Measurements from ENCODE around the gene ZNF750.

The ZNF750 gene

DNA sequence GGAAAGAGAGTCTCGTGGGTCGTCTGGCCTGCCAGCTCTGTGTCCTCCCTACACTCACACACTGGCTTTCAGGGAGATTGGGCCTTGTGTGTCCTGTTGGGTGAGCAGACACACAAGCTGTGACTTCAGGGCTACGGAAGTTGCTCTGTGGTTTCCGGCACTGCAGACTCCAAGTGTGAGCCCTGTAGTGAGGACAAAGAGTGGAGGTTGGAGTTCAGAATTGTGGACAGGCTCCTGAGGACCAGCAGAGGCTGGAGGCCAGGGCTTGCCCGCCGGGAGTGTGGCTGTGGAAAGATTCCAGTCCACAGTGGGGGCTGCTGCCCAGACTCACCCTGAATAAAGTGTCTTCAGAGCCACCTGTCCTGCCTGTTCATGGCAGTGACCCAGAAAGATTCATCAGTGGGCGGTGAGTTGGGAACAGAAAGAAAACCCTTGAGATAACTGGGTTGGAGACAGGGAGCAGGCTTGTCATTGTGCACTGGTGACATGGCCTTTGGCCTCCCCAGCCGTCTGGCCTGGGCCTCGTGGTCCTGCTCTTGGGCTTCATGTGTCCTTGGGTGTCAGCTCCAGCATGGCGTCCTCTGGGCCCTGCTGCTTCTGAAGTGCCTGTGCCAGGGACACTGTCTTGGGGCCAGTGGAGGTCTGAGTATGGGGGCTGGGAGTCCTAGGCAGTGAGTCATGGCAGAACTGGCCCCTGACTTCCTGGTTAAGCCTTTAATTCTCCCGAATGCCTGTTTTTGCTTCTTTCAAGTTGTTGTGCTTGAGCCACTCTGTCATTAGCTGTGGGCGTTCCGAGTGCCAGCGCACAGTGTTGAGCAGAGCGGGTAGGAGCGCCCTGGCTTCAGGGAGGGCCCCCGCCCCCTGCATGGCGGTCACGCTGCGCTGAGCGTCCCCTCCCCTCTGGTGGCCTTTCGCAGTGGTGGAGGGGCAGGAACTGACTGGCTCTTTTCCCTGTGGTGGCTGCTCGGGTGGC is 19.9 kb upstream of the ZNF750 start:
- DNase-seq = peak; percentile 57

GRCh38 chr17:82858376-82859126 is 18.7 kb upstream of the ZNF750 start:
- DNase-seq = no peak

GRCh38 chr17:82856361-82856760 is 16.5 kb upstream of the ZNF750 start:
- no peak for DNase-seq

- DNase-seq = no peak
Measured at GRCh38 chr17:82854226-82854625, 14.4 kb upstream of the ZNF750 start.

GRCh38 chr17:82851381-82851780 is 11.6 kb upstream of the ZNF750 start:
- DNase-seq = no peak

DNA sequence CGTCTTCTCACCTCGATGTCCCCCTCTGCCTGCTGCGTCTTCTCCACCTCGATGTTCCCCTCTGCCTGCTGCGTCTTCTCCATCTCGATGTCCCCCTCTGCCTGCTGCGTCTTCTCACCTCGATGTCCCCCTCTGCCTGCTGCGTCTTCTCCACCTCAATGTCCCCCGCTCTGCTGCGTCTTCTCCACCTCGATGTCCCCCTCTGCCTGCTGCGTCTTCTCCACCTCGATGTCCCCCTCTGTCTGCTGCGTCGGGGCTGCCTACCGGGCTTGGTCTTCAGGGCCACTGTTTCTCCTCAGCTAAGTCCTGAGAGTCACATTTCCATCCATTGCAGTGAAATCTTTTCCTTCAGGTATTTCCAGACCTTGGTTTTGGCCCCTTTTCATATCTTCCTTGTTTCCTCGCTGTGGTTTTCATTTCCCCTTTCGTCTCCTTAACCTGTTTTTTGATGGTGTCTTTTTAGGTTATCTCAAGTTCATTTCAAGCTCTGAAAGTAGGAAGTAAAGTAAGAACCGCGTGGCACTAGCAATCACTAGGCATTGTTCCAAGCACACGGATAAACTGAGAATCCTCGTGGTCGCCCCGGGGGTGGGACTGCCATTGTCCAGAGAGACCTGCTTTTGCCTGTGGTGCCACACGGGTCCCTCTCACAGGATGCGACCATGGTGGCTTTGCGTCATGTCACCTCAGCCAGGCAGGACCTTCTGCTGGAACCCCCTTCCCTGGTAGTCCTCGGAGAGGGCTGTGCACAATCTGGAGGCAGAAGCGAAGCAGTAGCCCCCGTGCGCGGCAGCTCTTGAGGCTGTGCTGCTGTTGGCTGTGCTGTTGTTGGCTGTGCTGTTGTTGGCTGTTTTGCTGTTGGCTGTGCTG is 9.5 kb upstream of the ZNF750 start:
- no peak for DNase-seq

DNA sequence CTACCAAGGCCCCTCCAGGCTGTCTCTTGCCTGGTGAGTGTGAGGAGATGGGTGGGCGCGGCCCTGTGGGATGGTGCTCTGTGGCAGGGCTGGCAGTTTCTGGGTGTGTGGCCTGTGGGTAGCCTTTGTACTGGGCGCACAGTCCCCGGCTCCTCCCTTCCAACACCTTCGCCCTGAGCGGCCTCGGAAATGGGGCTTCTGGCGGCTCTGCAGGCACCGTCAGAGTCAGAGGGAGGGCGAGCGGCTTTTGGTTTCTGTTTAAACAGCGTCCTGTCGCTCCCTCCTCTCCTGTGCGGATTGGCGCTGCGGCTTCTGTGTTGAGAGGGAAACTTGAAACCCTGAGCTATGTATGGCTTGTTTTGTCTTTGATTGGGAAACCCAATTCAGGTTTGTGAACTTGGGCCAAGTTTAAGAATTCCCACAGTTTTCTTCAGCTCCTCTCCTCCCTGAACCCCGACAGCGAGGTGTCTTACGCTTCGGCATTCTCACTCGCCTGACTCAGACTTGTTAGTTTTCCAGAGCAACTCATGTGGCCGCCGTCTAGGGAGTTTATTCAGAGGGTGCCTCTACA is 8.3 kb upstream of the ZNF750 start:
- DNase-seq = no peak

GRCh38 chr17:82846061-82846691 is 6.4 kb upstream of the ZNF750 start:
- no peak for DNase-seq

DNA sequence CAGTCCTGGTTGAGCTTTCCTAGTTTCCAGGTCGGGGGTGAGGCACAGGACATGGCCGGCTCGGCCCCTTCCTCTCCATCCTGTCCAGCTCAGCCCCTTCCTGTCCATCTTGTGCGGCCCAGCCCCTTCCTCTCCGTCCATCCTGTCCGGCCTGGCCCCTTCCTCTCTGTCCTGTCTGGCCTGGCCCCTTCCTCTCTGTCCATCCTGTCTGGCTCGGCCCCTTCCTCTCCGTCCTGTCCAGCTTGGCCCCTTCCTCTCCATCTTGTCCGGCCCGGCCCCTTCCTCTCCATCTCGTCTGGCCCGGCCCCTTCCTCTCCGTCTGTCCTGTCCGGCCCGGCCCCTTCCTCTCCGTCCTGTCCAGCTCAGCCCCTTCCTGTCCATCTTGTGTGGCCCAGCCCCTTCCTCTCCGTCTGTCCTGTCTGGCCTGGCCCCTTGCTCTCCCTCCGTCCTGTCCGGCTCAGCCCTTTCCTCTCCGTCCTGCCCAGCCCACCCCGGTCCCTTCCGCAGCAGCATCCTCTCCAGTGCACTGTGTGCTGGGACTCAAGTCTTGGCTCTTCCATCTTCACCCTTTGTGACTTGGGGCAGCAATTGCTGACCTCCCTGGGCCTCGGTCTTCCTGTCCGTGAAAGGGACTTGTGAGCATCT is 5.5 kb upstream of the ZNF750 start:
- DNase-seq = no peak

DNA sequence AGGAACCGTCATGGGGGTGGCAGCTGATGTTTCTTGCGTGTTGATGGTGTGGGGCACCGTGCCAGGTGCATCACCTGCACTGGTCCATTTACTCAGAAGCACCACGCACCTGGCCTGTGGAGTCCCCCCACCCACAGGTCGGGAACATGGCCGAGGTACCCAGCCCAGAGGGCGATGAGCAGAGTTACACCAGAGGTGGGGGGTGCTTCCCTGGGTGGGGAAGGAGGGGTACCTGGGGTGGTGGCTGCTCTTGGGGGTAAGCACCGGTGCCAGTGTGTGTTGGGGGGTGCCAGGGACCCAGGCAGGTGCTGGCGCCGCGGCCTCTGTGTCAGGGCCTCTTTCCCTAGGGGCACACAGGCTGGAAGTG is 5.0 kb upstream of the ZNF750 start:
- DNase-seq = no peak

GRCh38 chr17:82843904-82844680 is 4.3 kb upstream of the ZNF750 start:
- no peak for DNase-seq

DNA sequence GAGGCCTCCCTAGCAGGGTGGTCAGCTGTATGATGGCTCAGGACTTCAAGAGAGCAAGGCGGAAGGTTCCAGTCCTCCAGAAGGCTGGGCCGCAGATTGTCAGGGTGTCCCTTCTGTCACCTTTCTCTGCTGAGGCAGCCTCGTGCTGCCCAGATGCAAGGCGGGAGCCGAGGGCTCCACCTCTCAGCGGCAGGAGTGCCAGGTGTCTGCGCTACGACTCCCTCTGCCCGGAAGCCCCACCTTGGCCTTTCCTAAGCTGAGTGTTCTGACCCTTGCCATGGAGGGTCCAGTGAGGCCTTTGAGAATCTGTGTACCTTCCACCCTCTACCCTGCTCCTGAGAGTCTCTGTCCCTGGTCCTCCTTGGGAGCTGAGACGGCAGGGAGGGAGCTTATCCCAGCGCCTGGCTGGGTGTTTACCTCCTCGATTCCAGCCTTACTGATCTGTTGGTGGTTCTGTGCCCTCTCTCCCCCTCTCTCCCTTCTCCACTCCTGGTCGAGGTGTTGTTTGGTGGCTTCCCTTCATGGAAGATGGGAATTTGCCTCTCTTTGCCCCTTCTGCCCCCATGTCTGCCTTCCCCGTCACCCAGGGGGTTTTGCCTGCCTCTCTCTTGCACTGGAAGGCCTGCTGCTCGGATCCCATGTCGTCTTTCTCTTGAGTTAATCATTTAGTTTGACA is 2.2 kb upstream of the ZNF750 start:
- DNase-seq = no peak

DNA sequence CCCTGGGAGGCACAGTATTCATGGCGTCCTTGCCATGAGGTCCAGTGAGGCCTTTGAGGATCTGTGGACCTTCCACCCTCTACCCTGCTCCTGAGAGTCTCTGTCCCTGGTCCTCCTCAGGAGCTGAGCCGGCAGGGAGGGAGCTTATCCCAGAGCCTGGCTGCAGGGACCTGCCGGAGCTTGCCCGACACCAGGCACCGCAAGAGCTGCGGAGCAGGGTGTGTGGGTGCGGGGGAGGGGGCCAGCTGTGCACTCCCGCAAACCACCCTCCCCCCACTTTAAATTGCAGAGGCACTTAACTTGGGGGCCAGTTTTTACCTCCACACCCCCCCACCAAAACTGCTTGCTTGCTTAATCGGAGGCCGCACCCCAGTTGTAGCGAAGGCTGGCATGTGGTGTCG is 609 bp upstream of the ZNF750 start:
- no peak for DNase-seq

GRCh38 chr17:82838386-82839063 is 1.3 kb downstream of the ZNF750 start:
- no peak for DNase-seq

DNA sequence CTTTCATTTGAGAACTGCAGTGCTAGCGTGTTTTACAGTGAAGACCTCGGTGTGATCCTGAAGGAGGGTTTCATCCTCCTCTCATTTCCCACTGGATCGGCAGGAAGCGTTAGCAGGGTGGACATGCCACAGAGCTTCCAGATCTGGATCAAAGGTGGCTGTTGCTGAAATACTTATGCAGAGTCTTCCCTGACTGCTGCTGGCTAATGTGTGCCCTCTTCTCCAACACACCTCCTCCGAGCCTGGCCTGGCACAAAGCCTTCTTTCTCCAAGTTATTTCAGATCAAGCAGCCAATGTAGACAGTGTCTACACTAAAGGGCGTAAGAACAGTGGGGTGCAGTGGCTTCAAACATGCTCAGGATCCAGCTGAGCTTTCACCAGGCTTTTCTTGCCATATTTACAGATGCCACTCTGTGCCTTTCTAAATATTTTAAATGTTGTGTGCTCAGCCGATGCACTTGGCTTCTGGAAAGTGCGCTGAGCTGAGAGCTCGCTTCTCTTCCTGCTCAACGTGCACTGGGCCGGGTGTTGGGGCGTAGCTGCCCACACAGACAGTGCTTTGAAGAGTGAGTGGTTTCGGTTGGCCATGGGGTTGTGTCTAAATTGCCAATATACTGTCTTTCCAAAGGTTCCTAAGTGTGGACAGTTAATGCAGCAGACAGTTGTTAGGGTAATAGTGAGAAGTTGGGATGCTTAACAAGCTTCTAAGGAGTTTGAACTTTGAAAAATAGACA is 2.1 kb downstream of the ZNF750 start:
- no peak for DNase-seq

DNA sequence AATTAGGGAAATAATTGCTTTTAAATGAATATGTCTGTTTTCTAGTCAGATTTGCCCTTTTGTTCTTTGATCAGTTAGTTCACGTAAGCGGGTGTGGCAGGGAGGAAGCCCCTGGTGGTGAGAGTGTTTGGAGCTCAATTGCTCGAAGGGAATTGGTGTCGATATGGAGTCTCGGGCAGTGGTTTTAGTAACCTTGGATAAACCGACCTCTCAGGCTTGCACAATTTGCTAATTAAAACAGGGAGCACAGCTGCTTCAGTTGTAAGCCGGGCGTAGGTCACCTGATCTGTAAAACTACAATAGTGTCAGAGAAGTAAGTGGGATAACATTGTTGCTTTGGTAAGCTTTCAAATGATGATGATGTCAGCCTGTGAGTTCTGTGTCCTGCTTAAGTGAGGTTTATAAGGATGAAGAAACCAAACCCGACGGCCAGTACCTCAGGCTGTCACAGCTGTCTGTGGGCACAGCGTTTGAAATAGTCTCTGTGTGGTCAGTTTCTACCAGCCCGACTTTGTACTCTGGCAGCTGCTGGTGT is 2.9 kb downstream of the ZNF750 start:
- no peak for DNase-seq

DNA sequence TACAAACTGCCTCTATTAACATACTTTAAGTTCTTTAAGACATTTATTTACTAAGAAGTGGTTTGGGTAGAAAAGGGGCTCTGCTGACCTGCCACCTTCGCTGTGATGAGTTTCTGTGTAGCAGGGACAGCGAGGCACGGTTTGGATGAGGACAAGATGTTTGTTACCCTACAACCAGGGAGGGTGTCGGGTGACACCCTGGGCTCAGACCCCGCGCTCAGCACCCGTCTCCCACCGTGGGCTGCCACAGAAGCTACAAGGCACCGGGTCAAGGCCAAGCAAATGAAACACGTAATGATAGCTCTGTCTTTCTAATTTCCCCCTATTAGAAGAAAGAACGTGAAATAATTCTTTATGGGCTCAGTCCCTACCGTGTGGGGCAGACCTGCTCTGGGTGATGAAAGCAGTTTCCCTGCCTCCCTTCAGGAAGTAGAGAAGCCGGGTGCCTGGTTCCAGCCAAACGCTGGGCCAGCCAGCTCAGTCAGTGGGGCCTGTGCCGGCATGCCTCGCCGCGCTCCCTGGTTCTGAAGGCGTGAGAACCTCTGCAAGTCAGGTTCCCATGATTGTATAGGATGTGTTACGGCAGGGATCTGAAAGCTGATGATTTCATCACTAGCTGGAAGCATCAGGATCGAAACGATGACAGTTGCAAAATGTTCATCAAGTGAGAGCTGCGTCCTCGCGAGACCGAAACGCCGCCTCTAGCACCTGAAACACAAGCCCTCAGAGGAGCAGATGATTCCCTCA is 3.9 kb downstream of the ZNF750 start:
- DNase-seq = no peak

GRCh38 chr17:82835122-82835521 is 4.7 kb downstream of the ZNF750 start:
- no peak for DNase-seq
